MG63 (cell line): ENCODE measurements around the gene SENP8. TPM values are rescaled to one million over a fixed set of nuclear protein-coding genes. Genes with fewer than 3 reads are reported as not detected.
A peak's percentile ranks its signal among the peaks of the same experiment; 100 is the strongest.

Source experiments
- DNase-seq: peaks from one replicate; pipeline ENCODE4 v3.0.0-alpha.2; 2020
- H3K27me3 ChIP-seq: fragments of 250-450 bp; sonication (Bioruptor Pico); 2 replicates; pipeline ENCODE4 v1.5.1; 2020; ENCODE audit warnings: mild to moderate bottlenecking, moderate library complexity
- H3K36me3 ChIP-seq: fragments of 250-450 bp; sonication (Bioruptor Pico); 2 replicates; pipeline ENCODE4 v1.5.1; 2020; ENCODE audit warnings: mild to moderate bottlenecking, moderate library complexity
- H3K4me3 ChIP-seq: fragments of 250-450 bp; sonication (Bioruptor Pico); 2 replicates; pipeline ENCODE4 v1.5.1; 2020; ENCODE audit warnings: mild to moderate bottlenecking, moderate library complexity
- H3K9me3 ChIP-seq: fragments of 250-450 bp; sonication (Bioruptor Pico); 2 replicates; pipeline ENCODE4 v1.5.1; 2020; ENCODE audit warnings: mild to moderate bottlenecking, moderate library complexity
- total RNA-seq: library from RNA; depleted of rRNA; stranded (reverse); fragments of >200 nt; shearing (Covaris generic); gene quantifications from 2 replicates; pipeline ENCODE4 v1.2.3, GENCODE V29; 2014; ENCODE audit warnings: low replicate concordance

Gene SENP8
- total RNA-seq, 1 experiment from 2014 or later: 1.7 TPM

- no peak for DNase-seq
- Histone ChIP-seq H3K9me3 (no peaks in the 10 kb centered on the region), H3K4me3 (no peak overlapping the region), H3K36me3 (no peaks in the 10 kb centered on the region), H3K27me3 (no peaks in the 10 kb centered on the region)
Measured at GRCh38 chr15:72105111-72105510, 13.1 kb upstream of the SENP8 start.

GRCh38 chr15:72106068-72106467, 12.1 kb upstream of the SENP8 start:
- Histone ChIP-seq H3K9me3 (no peaks in the 10 kb centered on the region), H3K36me3 (no peaks in the 10 kb centered on the region), H3K27me3 (no peaks in the 10 kb centered on the region), H3K4me3 (no peak overlapping the region)
- no peak for DNase-seq

GRCh38 chr15:72110355-72110754, 7.8 kb upstream of the SENP8 start:
- H3K27me3 ChIP-seq: no peaks in the 10 kb centered on the region
- no peak overlapping the region for H3K4me3 ChIP-seq
- DNase-seq: no peak
- no peaks in the 10 kb centered on the region for H3K9me3 ChIP-seq
- H3K36me3 ChIP-seq: no peaks in the 10 kb centered on the region

- no peaks in the 10 kb centered on the region for H3K27me3 ChIP-seq
- no peaks in the 10 kb centered on the region for H3K9me3 ChIP-seq
- DNase-seq: no peak
- no peaks in the 10 kb centered on the region for H3K36me3 ChIP-seq
- no peak overlapping the region for H3K4me3 ChIP-seq
Measured at GRCh38 chr15:72112116-72112515, 6.1 kb upstream of the SENP8 start.

GRCh38 chr15:72112805-72113204, 5.4 kb upstream of the SENP8 start:
- DNase-seq: no peak
- Histone ChIP-seq H3K9me3 (no peaks in the 10 kb centered on the region), H3K36me3 (no peaks in the 10 kb centered on the region), H3K27me3 (no peaks in the 10 kb centered on the region), H3K4me3 (no peak overlapping the region)

GRCh38 chr15:72113347-72114031, 4.7 kb upstream of the SENP8 start:
- H3K36me3 ChIP-seq: no peaks in the 10 kb centered on the region
- H3K4me3 ChIP-seq: no peak overlapping the region
- DNase-seq: no peak
- no peaks in the 10 kb centered on the region for H3K27me3 ChIP-seq
- H3K9me3 ChIP-seq: no peaks in the 10 kb centered on the region

GRCh38 chr15:72116731-72117485, 1.3 kb upstream of the SENP8 start:
- Histone ChIP-seq H3K27me3 (no peaks in the 10 kb centered on the region), H3K9me3 (no peaks in the 10 kb centered on the region), H3K36me3 (no peaks in the 10 kb centered on the region), H3K4me3 (peak overlapping the region; percentile 79)
- DNase-seq: peak; percentile 18

GRCh38 chr15:72117486-72118016, 652 bp upstream of the SENP8 start:
- H3K27me3 ChIP-seq: no peaks in the 10 kb centered on the region
- peak overlapping the region; percentile 79 for H3K4me3 ChIP-seq
- H3K9me3 ChIP-seq: no peaks in the 10 kb centered on the region
- DNase-seq: peak; percentile 88
- H3K36me3 ChIP-seq: no peaks in the 10 kb centered on the region

- no peaks in the 10 kb centered on the region for H3K36me3 ChIP-seq
- H3K4me3 ChIP-seq: no peak overlapping the region
- no peaks in the 10 kb centered on the region for H3K9me3 ChIP-seq
- no peak for DNase-seq
- H3K27me3 ChIP-seq: no peaks in the 10 kb centered on the region
Measured at GRCh38 chr15:72124218-72124617, 6.0 kb downstream of the SENP8 start.

GRCh38 chr15:72127724-72128322, 9.6 kb downstream of the SENP8 start:
- Histone ChIP-seq H3K4me3 (no peak overlapping the region), H3K36me3 (no peaks in the 10 kb centered on the region), H3K9me3 (no peaks in the 10 kb centered on the region), H3K27me3 (no peaks in the 10 kb centered on the region)
- no peak for DNase-seq

GRCh38 chr15:72128359-72128758, 10.2 kb downstream of the SENP8 start:
- Histone ChIP-seq H3K36me3 (no peaks in the 10 kb centered on the region), H3K4me3 (no peak overlapping the region)

GRCh38 chr15:72130272-72130671, 12.1 kb downstream of the SENP8 start:
- Histone ChIP-seq H3K4me3 (no peak overlapping the region), H3K27me3 (no peaks in the 10 kb centered on the region), H3K9me3 (no peaks in the 10 kb centered on the region), H3K36me3 (no peaks in the 10 kb centered on the region)
- DNase-seq: no peak

More at GRCh38 chr15:72128359-72128758, 10.2 kb downstream of the SENP8 start:
- DNase-seq: no peak
- Histone ChIP-seq H3K27me3 (no peaks in the 10 kb centered on the region), H3K9me3 (no peaks in the 10 kb centered on the region)

- H3K27me3 ChIP-seq: no peaks in the 10 kb centered on the region
- H3K36me3 ChIP-seq: no peaks in the 10 kb centered on the region
- no peaks in the 10 kb centered on the region for H3K9me3 ChIP-seq
- no peak for DNase-seq
- no peak overlapping the region for H3K4me3 ChIP-seq
Measured at GRCh38 chr15:72131922-72132321, 13.7 kb downstream of the SENP8 start.

- H3K9me3 ChIP-seq: no peaks in the 10 kb centered on the region
- no peak for DNase-seq
- H3K4me3 ChIP-seq: no peak overlapping the region
- no peaks in the 10 kb centered on the region for H3K27me3 ChIP-seq
- H3K36me3 ChIP-seq: no peaks in the 10 kb centered on the region
Measured at GRCh38 chr15:72133211-72133610, 15.0 kb downstream of the SENP8 start.

- Histone ChIP-seq H3K9me3 (no peaks in the 10 kb centered on the region), H3K36me3 (no peaks in the 10 kb centered on the region), H3K27me3 (no peaks in the 10 kb centered on the region), H3K4me3 (no peak overlapping the region)
- DNase-seq: peak; percentile 42
Measured at GRCh38 chr15:72135719-72136118, 17.5 kb downstream of the SENP8 start.

- H3K36me3 ChIP-seq: no peaks in the 10 kb centered on the region
- H3K27me3 ChIP-seq: no peaks in the 10 kb centered on the region
- DNase-seq: no peak
- no peak overlapping the region for H3K4me3 ChIP-seq
- H3K9me3 ChIP-seq: no peaks in the 10 kb centered on the region
Measured at GRCh38 chr15:72136170-72137051, 18.2 kb downstream of the SENP8 start.

GRCh38 chr15:72139667-72140066, 21.5 kb downstream of the SENP8 start:
- DNase-seq: no peak
- H3K9me3 ChIP-seq: no peaks in the 10 kb centered on the region
- no peaks in the 10 kb centered on the region for H3K36me3 ChIP-seq
- no peak overlapping the region for H3K4me3 ChIP-seq
- H3K27me3 ChIP-seq: no peaks in the 10 kb centered on the region
